GM12873 (cell line): ENCODE results near the gene CYTH3.
A peak's percentile ranks its signal among the peaks of the same experiment; 100 is the strongest.

Source experiments
- CTCF ChIP-seq: IDR thresholded peaks from 2 replicates; pipeline ENCODE4 v1.5.1; 2012; ENCODE audit warnings: low read depth, mild to moderate bottlenecking, moderate library complexity, low read length, control low read depth; ENCODE audit not compliant: insufficient read depth; ENCODE audit errors: missing control alignments

CYTH3 gene

GRCh38 chr7:6271060-6271658, 1.3 kb downstream of the CYTH3 start:
- TF ChIP-seq CTCF: peak; percentile 29

GRCh38 chr7:6269527-6269926, 2.9 kb downstream of the CYTH3 start:
- TF ChIP-seq CTCF: no peak

- TF ChIP-seq CTCF: no peak
Observed at GRCh38 chr7:6268907-6269306, 3.5 kb downstream of the CYTH3 start.

GRCh38 chr7:6268023-6268900, 4.2 kb downstream of the CYTH3 start:
- TF ChIP-seq CTCF: no peak

- TF ChIP-seq CTCF: no peak
Observed at GRCh38 chr7:6266699-6267098, 5.7 kb downstream of the CYTH3 start.

- TF ChIP-seq CTCF: no peak
Observed at GRCh38 chr7:6262221-6262620, 10.2 kb downstream of the CYTH3 start.

- TF ChIP-seq CTCF: no peak
Observed at GRCh38 chr7:6261699-6262098, 10.7 kb downstream of the CYTH3 start.
